Tibial nerve (tissue), 4 donors: ENCODE results near the gene ZNHIT2.

Experiments used
- CTCF ChIP-seq, 5 experiments: fragments of 200-600 bp in 3 of 5; fragments of 450-650 bp in 2 of 5; sonication (generic) in 3 of 5; IDR thresholded peaks; one replicate each; pipeline ENCODE4 v1.5.1; 2016 to 2019; ENCODE audit warnings: antibody characterized with exemption in 5 of 5, mild to moderate bottlenecking in 3 of 5, moderate library complexity in 2 of 5
- EP300 ChIP-seq, 2 donors: sonication (generic); formaldehyde crosslinking; IDR thresholded peaks; one replicate each; pipeline ENCODE4 v1.6.1; 2017; ENCODE audit warnings: antibody characterized with exemption in 2 of 2, mild to moderate bottlenecking in 1 of 2
- POLR2A ChIP-seq, 2 donors: fragments of 450-650 bp; IDR thresholded peaks; one replicate each; pipeline ENCODE4 v1.6.1; 2017; ENCODE audit warnings: antibody characterized with exemption in 2 of 2, mild to moderate bottlenecking in 2 of 2, moderate library complexity in 2 of 2

- TF ChIP-seq EP300 (IDR thresholded peaks at IDR 0.05), result no peak
- no peak for TF ChIP-seq CTCF (IDR thresholded peaks at IDR 0.05)
- TF ChIP-seq POLR2A (IDR thresholded peaks at IDR 0.05), result no peak
Measured at GRCh38 chr11:65114538-65115171, 2.8 kb downstream of the ZNHIT2 start.
